ENCODE results near the gene SYT11.

DNA sequence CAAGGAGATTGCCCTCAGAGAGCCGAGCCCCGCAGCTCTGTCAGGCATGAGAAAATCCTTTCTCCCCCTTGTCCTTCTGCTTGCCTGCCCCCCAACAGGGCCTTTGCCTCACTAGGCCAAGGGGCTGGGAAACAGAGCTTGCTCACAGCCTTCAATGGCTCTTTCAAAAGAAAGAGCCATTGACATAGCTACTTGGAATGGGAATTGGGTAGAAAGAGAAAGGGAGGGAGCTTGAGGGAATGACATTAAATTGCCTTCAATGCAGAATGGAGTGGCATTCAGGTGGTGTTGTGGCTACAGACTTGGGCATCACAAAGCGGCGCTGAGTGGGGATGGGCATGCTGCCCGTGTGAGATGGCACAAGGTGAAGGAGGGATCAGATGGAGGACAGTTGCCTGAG, 13.2 kb downstream of the SYT11 start:
- no peak for TF ChIP-seq TAF1 (IDR thresholded peaks at IDR 0.05; ENCODE audit: low read depth)
- TF ChIP-seq, protein P1, sequence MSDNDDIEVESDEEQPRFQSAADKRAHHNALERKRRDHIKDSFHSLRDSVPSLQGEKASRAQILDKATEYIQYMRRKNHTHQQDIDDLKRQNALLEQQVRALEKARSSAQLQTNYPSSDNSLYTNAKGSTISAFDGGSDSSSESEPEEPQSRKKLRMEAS (IDR thresholded peaks at IDR 0.05) = no peak
- TF ChIP-seq, protein P2, sequence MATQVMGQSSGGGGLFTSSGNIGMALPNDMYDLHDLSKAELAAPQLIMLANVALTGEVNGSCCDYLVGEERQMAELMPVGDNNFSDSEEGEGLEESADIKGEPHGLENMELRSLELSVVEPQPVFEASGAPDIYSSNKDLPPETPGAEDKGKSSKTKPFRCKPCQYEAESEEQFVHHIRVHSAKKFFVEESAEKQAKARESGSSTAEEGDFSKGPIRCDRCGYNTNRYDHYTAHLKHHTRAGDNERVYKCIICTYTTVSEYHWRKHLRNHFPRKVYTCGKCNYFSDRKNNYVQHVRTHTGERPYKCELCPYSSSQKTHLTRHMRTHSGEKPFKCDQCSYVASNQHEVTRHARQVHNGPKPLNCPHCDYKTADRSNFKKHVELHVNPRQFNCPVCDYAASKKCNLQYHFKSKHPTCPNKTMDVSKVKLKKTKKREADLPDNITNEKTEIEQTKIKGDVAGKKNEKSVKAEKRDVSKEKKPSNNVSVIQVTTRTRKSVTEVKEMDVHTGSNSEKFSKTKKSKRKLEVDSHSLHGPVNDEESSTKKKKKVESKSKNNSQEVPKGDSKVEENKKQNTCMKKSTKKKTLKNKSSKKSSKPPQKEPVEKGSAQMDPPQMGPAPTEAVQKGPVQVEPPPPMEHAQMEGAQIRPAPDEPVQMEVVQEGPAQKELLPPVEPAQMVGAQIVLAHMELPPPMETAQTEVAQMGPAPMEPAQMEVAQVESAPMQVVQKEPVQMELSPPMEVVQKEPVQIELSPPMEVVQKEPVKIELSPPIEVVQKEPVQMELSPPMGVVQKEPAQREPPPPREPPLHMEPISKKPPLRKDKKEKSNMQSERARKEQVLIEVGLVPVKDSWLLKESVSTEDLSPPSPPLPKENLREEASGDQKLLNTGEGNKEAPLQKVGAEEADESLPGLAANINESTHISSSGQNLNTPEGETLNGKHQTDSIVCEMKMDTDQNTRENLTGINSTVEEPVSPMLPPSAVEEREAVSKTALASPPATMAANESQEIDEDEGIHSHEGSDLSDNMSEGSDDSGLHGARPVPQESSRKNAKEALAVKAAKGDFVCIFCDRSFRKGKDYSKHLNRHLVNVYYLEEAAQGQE (IDR thresholded peaks at IDR 0.05; ENCODE audit: low read depth) = no peak
- no peak for TF ChIP-seq EP300 (IDR thresholded peaks at IDR 0.05; ENCODE audit: borderline replicate concordance)
- TF ChIP-seq TEAD4 (IDR thresholded peaks at IDR 0.05) = no peak
- no peak for TF ChIP-seq YY1 (IDR thresholded peaks at IDR 0.05; ENCODE audit: low read depth)
- TF ChIP-seq CREB1 (IDR thresholded peaks at IDR 0.05; ENCODE audit: low read depth) = no peak
- no peak for TF ChIP-seq CEBPB (IDR thresholded peaks at IDR 0.05)
- no peak for TF ChIP-seq RAD21 (IDR thresholded peaks at IDR 0.05; ENCODE audit: low read depth)
- TF ChIP-seq, protein P3, sequence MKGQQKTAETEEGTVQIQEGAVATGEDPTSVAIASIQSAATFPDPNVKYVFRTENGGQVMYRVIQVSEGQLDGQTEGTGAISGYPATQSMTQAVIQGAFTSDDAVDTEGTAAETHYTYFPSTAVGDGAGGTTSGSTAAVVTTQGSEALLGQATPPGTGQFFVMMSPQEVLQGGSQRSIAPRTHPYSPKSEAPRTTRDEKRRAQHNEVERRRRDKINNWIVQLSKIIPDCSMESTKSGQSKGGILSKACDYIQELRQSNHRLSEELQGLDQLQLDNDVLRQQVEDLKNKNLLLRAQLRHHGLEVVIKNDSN (IDR thresholded peaks at IDR 0.05) = no peak
- TF ChIP-seq NFIC (IDR thresholded peaks at IDR 0.05) = no peak
- TF ChIP-seq FOXM1 (IDR thresholded peaks at IDR 0.05; ENCODE audit: borderline replicate concordance, low read depth) = no peak
- TF ChIP-seq ZBTB7A (IDR thresholded peaks at IDR 0.05; ENCODE audit: low read depth) = no peak
